Panc1 (cell line): ENCODE results near the gene SEC11A. TPM values are rescaled to one million over a fixed set of nuclear protein-coding genes. Genes with fewer than 3 reads are reported as not detected.

Source experiments
- ATAC-seq: fragments of 200-7000 bp; cut with Tn5 transposase; 2 replicates; pipeline ENCODE4 v1.9.1; 2020; ENCODE audit warnings: mild to moderate bottlenecking, moderate library complexity
- BruUV-seq: library from RNA; stranded (reverse); fragments of 400-500 nt; replicated peaks from 2 replicates; lab custom pipeline; 2021; lab: Mats Ljungman, UMichigan
- CTCF ChIA-PET: fragments of 300-600 bp; sonication (Branson Sonifier 250); formaldehyde crosslinking; loops from one replicate; lab custom pipeline; 2022; ENCODE audit warnings: antibody characterized with exemption; lab: Charles Lee
- POLR2A ChIA-PET: fragments of 300-600 bp; sonication (Branson Sonifier 250); formaldehyde crosslinking; loops from one replicate; lab custom pipeline; 2022; ENCODE audit warnings: antibody characterized with exemption; lab: Charles Lee
- DNase-seq: peaks from one replicate; pipeline ENCODE4 v3.0.0-alpha.2; 2010; ENCODE audit warnings: low read depth, low spot score
- H3K27ac ChIP-seq: 2 replicates; pipeline ENCODE4 v1.5.1; 2011; ENCODE audit warnings: mild to moderate bottlenecking, low read length, inconsistent platforms
- H3K27me3 ChIP-seq: fragments of 200-500 bp; sonication (Bioruptor generic); 2 replicates; pipeline ENCODE4 v1.6.0; 2014; ENCODE audit warnings: low read length, inconsistent platforms; ENCODE audit not compliant: control insufficient read depth, insufficient read depth
- H3K36me3 ChIP-seq: fragments of 200-500 bp; sonication (Bioruptor generic); 2 replicates; pipeline ENCODE4 v1.5.1; 2014; ENCODE audit warnings: inconsistent platforms, mild to moderate bottlenecking, low read length, moderate library complexity; ENCODE audit not compliant: control insufficient read depth, insufficient read depth
- H3K4me1 ChIP-seq: 2 replicates; pipeline ENCODE4 v1.5.1; 2011; ENCODE audit warnings: inconsistent platforms, mild to moderate bottlenecking, low read length, moderate library complexity; ENCODE audit not compliant: control insufficient read depth, insufficient read depth
- H3K4me3 ChIP-seq, 2 experiments: 2 replicates each; pipeline ENCODE4 v1.5.1; 2011 to 2012; ENCODE audit warnings: low read depth in 2 of 2, low read length in 2 of 2, mild to moderate bottlenecking in 2 of 2, inconsistent platforms in 1 of 2, moderate library complexity in 1 of 2
- H3K9me3 ChIP-seq: fragments of 200-500 bp; sonication (Bioruptor generic); 2 replicates; pipeline ENCODE4 v1.5.1; 2014; ENCODE audit warnings: low read depth, mild to moderate bottlenecking, inconsistent platforms, low read length, moderate library complexity; ENCODE audit not compliant: control insufficient read depth, insufficient read depth
- TCF7L2 ChIP-seq: IDR thresholded peaks from 2 replicates; pipeline ENCODE4 v1.6.1; 2011; ENCODE audit warnings: mild to moderate bottlenecking, low read depth, low read length, inconsistent platforms
- in situ Hi-C: cut with HindIII; loops from 2 replicates; pipeline ENCODE4 v1.10.0; 2016; ENCODE audit warnings: low sequenced_read_pairs, low pct_unique_long_range_greater_than_20kb
- intact Hi-C: fragments of 100-400 bp; cut with micrococcal nuclease; formaldehyde crosslinking; loops from one replicate; pipeline ENCODE4 v1.10.0; 2022; ENCODE audit not compliant: unreplicated experiment
- total RNA-seq: library from RNA; stranded (reverse); gene quantifications from one replicate; pipeline ENCODE4 v1.2.1, GENCODE V29; 2021; ENCODE audit not compliant: unreplicated experiment
- TF ChIP-seq, protein P1 (sequence below): fragments of 450-650 bp; IDR thresholded peaks from 2 replicates; pipeline ENCODE4 v1.5.1; 2017; ENCODE audit warnings: mild to moderate bottlenecking
- TF ChIP-seq, protein P2 (sequence below), 2 experiments: IDR thresholded peaks; 2 replicates each; pipeline ENCODE4 v1.6.1; 2011 to 2012; ENCODE audit warnings: low read depth in 2 of 2, control low read depth in 1 of 2, low read length in 1 of 2, mild to moderate bottlenecking in 1 of 2, moderate library complexity in 1 of 2; ENCODE audit not compliant: insufficient read depth in 1 of 2

SEC11A gene
- total RNA-seq, 1 experiment from 2014 or later: 164 TPM

DNA sequence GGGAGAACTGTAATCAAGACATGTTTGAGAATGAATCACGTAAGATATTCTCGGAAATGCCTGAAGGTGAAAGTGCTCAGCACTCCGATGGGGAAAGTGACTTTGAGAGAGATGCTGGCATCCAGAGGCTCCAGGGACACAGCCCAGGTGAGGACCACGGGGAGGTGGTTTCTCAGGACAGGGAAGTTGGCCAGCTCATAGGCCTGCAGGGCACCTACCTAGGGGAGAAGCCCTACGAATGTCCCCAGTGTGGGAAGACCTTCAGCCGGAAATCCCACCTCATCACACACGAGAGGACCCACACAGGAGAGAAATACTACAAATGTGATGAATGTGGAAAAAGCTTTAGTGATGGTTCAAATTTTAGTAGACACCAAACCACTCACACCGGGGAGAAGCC, 95.3 kb downstream of the SEC11A start:
- DNase-seq: no peak
- Histone ChIP-seq H3K9me3 (peaks cover 34% of the 10 kb centered on the region; the same call in 1 of the 2 replicates), H3K4me1 (no peaks in the 10 kb centered on the region), H3K27me3 (no peaks in the 10 kb centered on the region), H3K36me3 (no peaks in the 10 kb centered on the region), H3K27ac (no peak overlapping the region), H3K4me3 (no peak overlapping the region)
- intact Hi-C loops: no loop called here
- ChIA-PET CTCF (no interaction called here), POLR2A (no interaction called here)
- BruUV-seq: TSS peak; percentile 52
- no peak for TF ChIP-seq TCF7L2
- TF ChIP-seq, protein P1, sequence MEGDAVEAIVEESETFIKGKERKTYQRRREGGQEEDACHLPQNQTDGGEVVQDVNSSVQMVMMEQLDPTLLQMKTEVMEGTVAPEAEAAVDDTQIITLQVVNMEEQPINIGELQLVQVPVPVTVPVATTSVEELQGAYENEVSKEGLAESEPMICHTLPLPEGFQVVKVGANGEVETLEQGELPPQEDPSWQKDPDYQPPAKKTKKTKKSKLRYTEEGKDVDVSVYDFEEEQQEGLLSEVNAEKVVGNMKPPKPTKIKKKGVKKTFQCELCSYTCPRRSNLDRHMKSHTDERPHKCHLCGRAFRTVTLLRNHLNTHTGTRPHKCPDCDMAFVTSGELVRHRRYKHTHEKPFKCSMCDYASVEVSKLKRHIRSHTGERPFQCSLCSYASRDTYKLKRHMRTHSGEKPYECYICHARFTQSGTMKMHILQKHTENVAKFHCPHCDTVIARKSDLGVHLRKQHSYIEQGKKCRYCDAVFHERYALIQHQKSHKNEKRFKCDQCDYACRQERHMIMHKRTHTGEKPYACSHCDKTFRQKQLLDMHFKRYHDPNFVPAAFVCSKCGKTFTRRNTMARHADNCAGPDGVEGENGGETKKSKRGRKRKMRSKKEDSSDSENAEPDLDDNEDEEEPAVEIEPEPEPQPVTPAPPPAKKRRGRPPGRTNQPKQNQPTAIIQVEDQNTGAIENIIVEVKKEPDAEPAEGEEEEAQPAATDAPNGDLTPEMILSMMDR: no peak
- TF ChIP-seq, protein P2, sequence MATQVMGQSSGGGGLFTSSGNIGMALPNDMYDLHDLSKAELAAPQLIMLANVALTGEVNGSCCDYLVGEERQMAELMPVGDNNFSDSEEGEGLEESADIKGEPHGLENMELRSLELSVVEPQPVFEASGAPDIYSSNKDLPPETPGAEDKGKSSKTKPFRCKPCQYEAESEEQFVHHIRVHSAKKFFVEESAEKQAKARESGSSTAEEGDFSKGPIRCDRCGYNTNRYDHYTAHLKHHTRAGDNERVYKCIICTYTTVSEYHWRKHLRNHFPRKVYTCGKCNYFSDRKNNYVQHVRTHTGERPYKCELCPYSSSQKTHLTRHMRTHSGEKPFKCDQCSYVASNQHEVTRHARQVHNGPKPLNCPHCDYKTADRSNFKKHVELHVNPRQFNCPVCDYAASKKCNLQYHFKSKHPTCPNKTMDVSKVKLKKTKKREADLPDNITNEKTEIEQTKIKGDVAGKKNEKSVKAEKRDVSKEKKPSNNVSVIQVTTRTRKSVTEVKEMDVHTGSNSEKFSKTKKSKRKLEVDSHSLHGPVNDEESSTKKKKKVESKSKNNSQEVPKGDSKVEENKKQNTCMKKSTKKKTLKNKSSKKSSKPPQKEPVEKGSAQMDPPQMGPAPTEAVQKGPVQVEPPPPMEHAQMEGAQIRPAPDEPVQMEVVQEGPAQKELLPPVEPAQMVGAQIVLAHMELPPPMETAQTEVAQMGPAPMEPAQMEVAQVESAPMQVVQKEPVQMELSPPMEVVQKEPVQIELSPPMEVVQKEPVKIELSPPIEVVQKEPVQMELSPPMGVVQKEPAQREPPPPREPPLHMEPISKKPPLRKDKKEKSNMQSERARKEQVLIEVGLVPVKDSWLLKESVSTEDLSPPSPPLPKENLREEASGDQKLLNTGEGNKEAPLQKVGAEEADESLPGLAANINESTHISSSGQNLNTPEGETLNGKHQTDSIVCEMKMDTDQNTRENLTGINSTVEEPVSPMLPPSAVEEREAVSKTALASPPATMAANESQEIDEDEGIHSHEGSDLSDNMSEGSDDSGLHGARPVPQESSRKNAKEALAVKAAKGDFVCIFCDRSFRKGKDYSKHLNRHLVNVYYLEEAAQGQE (IDR thresholded peaks at IDR 0.05; ENCODE audit: insufficient read depth in 1 of 2, low read depth in 2 of 2, low read length in 1 of 2): no peak
- in situ Hi-C loops: no loop called here
- ATAC-seq: no peak

Other genes starting within 250 kb of the SEC11A start
- gene ZSCAN2, start 115.1 kb downstream of the SEC11A start, total RNA-seq: 16.8 TPM
- 39.0 TPM for gene WDR73, start 61.9 kb downstream of the SEC11A start, total RNA-seq
- 9.5 TPM for gene NMB, start 57.9 kb downstream of the SEC11A start, total RNA-seq
- 34.2 TPM for gene ZNF592, start 32.5 kb upstream of the SEC11A start, total RNA-seq
- gene ALPK3, start 101.2 kb upstream of the SEC11A start, total RNA-seq: 1.0 TPM
- not detected for gene SLC28A1, start 168.5 kb upstream of the SEC11A start, total RNA-seq